Caco-2 (cell line): ENCODE results near the gene AANAT. TPM values are rescaled to one million over a fixed set of nuclear protein-coding genes. Genes with fewer than 3 reads are reported as not detected.

ENCODE experiments used
- BruUV-seq: library from RNA; stranded (reverse); fragments of 400-500 nt; replicated peaks from 2 replicates; lab custom pipeline; 2021; lab: Mats Ljungman, UMichigan
- CTCF ChIA-PET: fragments of 300-600 bp; sonication (Branson Sonifier 250); formaldehyde crosslinking; loops from one replicate; lab custom pipeline; 2022; ENCODE audit warnings: antibody characterized with exemption; lab: Charles Lee
- POLR2A ChIA-PET: fragments of 300-600 bp; sonication (Branson Sonifier 250); formaldehyde crosslinking; loops from one replicate; lab custom pipeline; 2022; ENCODE audit warnings: antibody characterized with exemption; lab: Charles Lee
- DNase-seq, 2 experiments: peaks; one replicate each; pipeline versions ENCODE4 v3.0.0 to v3.0.0-alpha.2; 2020 to 2022
- H3K27me3 ChIP-seq: replicated peaks from 2 replicates; pipeline ENCODE4 v1.6.0; 2011; ENCODE audit warnings: low read length; ENCODE audit not compliant: control insufficient read depth, insufficient read depth
- H3K36me3 ChIP-seq: 2 replicates; pipeline ENCODE4 v1.5.1; 2011; ENCODE audit warnings: low read length; ENCODE audit not compliant: control insufficient read depth, insufficient read depth
- H3K4me1 ChIP-seq: fragments of 250-450 bp; sonication (Bioruptor Pico); 2 replicates; pipeline ENCODE4 v1.5.1; 2020; ENCODE audit warnings: mild to moderate bottlenecking
- H3K4me3 ChIP-seq: 2 replicates; pipeline ENCODE4 v1.5.1; 2011; ENCODE audit warnings: low read depth, mild to moderate bottlenecking, control low read depth, low read length
- H3K9me3 ChIP-seq: fragments of 250-450 bp; sonication (Bioruptor Pico); 2 replicates; pipeline ENCODE4 v1.5.1; 2020; ENCODE audit warnings: mild to moderate bottlenecking, moderate library complexity
- H3K27ac Mint-ChIP-seq: one replicate; pipeline ENCODE4 v1.8.0; 2022; ENCODE audit warnings: mixed read lengths; ENCODE audit not compliant: unreplicated experiment
- H3K27me3 Mint-ChIP-seq: one replicate; pipeline ENCODE4 v1.8.0; 2022; ENCODE audit warnings: mixed read lengths; ENCODE audit not compliant: insufficient read depth, unreplicated experiment
- H3K36me3 Mint-ChIP-seq: one replicate; pipeline ENCODE4 v1.8.0; 2022; ENCODE audit warnings: mild to moderate bottlenecking, mixed read lengths; ENCODE audit not compliant: insufficient read depth, unreplicated experiment
- H3K4me1 Mint-ChIP-seq: one replicate; pipeline ENCODE4 v1.8.0; 2022; ENCODE audit warnings: low read depth, mixed read lengths; ENCODE audit not compliant: unreplicated experiment
- H3K4me3 Mint-ChIP-seq: one replicate; pipeline ENCODE4 v1.8.0; 2022; ENCODE audit warnings: mild to moderate bottlenecking, moderate library complexity, mixed read lengths; ENCODE audit not compliant: unreplicated experiment
- H3K9me3 Mint-ChIP-seq: one replicate; pipeline ENCODE4 v1.8.0; 2022; ENCODE audit warnings: mixed read lengths; ENCODE audit not compliant: unreplicated experiment
- CTCF ChIP-seq, 2 experiments: fragments of 200-600 bp in 1 of 2; IDR thresholded peaks; 1 replicate in 1 of 2; 2 replicates in 1 of 2; pipeline versions ENCODE4 v1.5.1 to v1.8.0; 2011 to 2022; ENCODE audit warnings: antibody characterized with exemption in 1 of 2, control low read depth in 1 of 2, inconsistent platforms in 1 of 2, low read depth in 1 of 2, low read length in 1 of 2, mild to moderate bottlenecking in 1 of 2, moderate library complexity in 1 of 2; ENCODE audit not compliant: insufficient read depth in 1 of 2, severe bottlenecking in 1 of 2, unreplicated experiment in 1 of 2
- intact Hi-C: fragments of 100-400 bp; cut with micrococcal nuclease; formaldehyde crosslinking; loops from one replicate; pipeline ENCODE4 v1.10.0; 2022; ENCODE audit not compliant: unreplicated experiment
- total RNA-seq: library from RNA; stranded (reverse); gene quantifications from 2 replicates; pipeline ENCODE4 v1.2.3, GENCODE V29; 2022

AANAT gene
- total RNA-seq, 1 experiment from 2014 or later: not detected

DNA sequence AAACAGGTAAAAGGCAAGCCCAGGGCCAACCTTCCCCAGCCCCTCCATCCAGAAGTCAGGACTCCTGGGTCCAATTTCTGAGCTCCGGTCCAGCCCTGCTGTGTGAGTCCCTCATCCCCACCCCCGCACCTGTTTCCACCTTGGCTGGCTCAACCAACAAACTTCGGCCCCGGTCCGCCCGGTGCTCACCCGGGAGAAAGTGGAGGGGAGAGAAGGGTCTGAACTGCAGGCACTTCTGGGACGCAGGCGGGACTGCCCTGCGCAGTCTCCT lies 33.3 kb downstream of the AANAT start:
- Histone ChIP-seq H3K4me3 (peak overlapping the region; percentile 64), H3K9me3 (no peaks in the 10 kb centered on the region), H3K36me3 (no peaks in the 10 kb centered on the region), H3K27me3 (no peaks in the 10 kb centered on the region), H3K4me1 (peaks cover 33% of the 10 kb centered on the region)
- DNase-seq: no peak
- ChIA-PET CTCF (interaction anchor here (0.8 to 1.2 kb wide), 2 partner anchors 42 to 103 kb away, joined by 3 to 4 read pairs; no protein-coding TSS in a partner anchor), POLR2A (no interaction called here)
- Mint-ChIP-seq H3K36me3 (peaks cover 10% of the 10 kb centered on the region), H3K9me3 (no peaks in the 10 kb centered on the region), H3K27ac (peak overlapping the region; percentile 91), H3K27me3 (no peaks in the 10 kb centered on the region), H3K4me3 (peak overlapping the region; percentile 87), H3K4me1 (peaks cover 21% of the 10 kb centered on the region)
- intact Hi-C loops: no loop called here
- BruUV-seq: TSS peak; percentile 41
- TF ChIP-seq CTCF (IDR thresholded peaks at IDR 0.05; ENCODE audit: insufficient read depth in 1 of 2, low read depth in 1 of 2, low read length in 1 of 2, severe bottlenecking in 1 of 2, unreplicated experiment in 1 of 2): no peak

DNA sequence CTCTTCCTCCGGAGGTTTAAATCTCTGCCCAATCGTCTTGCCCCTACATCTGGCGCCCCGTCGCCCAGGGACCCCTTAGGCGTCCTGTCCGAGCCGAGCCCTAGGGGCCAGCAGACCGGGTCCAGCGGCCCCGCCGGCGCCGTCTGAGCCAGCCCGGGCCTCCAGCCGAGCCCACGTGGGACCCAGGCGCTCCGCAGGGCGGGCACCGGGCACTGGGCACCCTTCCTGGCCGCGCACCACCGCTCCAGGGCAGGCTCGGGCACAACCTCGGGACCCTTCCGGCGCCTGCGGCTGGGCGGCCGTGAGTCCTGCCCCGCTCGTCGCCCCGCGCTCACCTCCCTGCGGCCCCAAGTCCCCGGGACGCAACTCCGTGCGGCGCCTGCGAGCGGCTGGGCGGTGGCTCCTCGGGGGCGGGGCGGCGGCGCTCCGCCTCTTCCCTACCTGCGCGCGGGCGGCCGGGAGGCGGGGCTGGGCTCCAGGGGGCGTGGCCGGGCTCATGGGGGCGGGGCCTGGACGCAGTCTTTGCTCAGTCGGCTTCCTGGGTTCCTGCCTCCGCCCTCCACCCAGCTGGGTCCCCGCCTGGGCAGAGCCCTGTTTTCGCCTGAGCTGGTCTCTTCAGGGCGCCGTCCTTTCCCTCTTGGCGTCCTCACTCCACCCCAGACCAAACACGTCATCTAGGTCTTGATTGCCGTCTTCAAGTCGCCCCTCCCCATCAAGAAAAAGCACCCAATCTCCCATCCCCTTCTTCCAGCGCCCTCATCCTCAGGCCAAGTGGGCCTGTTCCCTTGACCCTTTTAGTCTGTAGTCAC lies 33.8 kb downstream of the AANAT start, which contains the start of gene RHBDF2:
Gene RHBDF2 (minus strand): TSS at position 406 of the 809 bp plus-strand sequence. CDS start 19,899 bp downstream, outside the sequence.
- Mint-ChIP-seq H3K4me3 (peak within 1 kb of the TSS; percentile 87), H3K27me3 (no peaks in the 10 kb centered on the region), H3K9me3 (no peaks in the 10 kb centered on the region), H3K36me3 (peaks cover 10% of the 10 kb centered on the region), H3K4me1 (peaks cover 21% of the 10 kb centered on the region), H3K27ac (peak within 1 kb of the TSS; percentile 91)
- DNase-seq: peak; percentile 92 to 97
- TF ChIP-seq CTCF (IDR thresholded peaks at IDR 0.05; ENCODE audit: insufficient read depth in 1 of 2, low read depth in 1 of 2, low read length in 1 of 2, severe bottlenecking in 1 of 2, unreplicated experiment in 1 of 2): no peak
- Histone ChIP-seq H3K36me3 (no peaks in the 10 kb centered on the region), H3K27me3 (no peaks in the 10 kb centered on the region), H3K4me3 (peak within 1 kb of the TSS; percentile 64), H3K4me1 (peaks cover 35% of the 10 kb centered on the region), H3K9me3 (no peaks in the 10 kb centered on the region)
- intact Hi-C loops: no loop called here
- ChIA-PET POLR2A (no interaction called here), CTCF (interaction anchor here (0.6 to 1.7 kb wide), 3 partner anchors 34 to 556 kb away, joined by 3 to 10 read pairs (median 3); partner anchors contain the start of gene AANAT)
- no TSS peak for BruUV-seq

GRCh38 chr17:76501827-76502307 lies 34.5 kb downstream of the AANAT start:
- peaks cover 21% of the 10 kb centered on the region for H3K4me1 Mint-ChIP-seq
- no peaks in the 10 kb centered on the region for H3K9me3 Mint-ChIP-seq
- H3K36me3 Mint-ChIP-seq: peaks cover 10% of the 10 kb centered on the region
- intact Hi-C loops: no loop called here
- no peaks in the 10 kb centered on the region for H3K36me3 ChIP-seq
- H3K4me3 ChIP-seq: peak overlapping the region; percentile 30
- ChIA-PET POLR2A (interaction anchor here (0.6 kb wide), 1 partner anchor 119 kb away, joined by 4 read pairs; no protein-coding TSS in a partner anchor), CTCF (interaction anchor here (0.6 to 1.7 kb wide), 5 partner anchors 35 to 555 kb away, joined by 3 to 12 read pairs (median 3); partner anchors contain the start of gene AANAT)
- peak overlapping the region; percentile 87 for H3K4me3 Mint-ChIP-seq
- BruUV-seq: no TSS peak
- TF ChIP-seq CTCF (IDR thresholded peaks at IDR 0.05; ENCODE audit: insufficient read depth in 1 of 2, low read depth in 1 of 2, low read length in 1 of 2, severe bottlenecking in 1 of 2, unreplicated experiment in 1 of 2): no peak
- H3K9me3 ChIP-seq: no peaks in the 10 kb centered on the region
- H3K4me1 ChIP-seq: peaks cover 42% of the 10 kb centered on the region
- H3K27me3 Mint-ChIP-seq: no peaks in the 10 kb centered on the region
- no peak for DNase-seq
- H3K27ac Mint-ChIP-seq: peak overlapping the region; percentile 91
- H3K27me3 ChIP-seq: no peaks in the 10 kb centered on the region
